K562 (cell line): ENCODE measurements around the gene GPN1. TPM values are rescaled to one million over a fixed set of nuclear protein-coding genes. Genes with fewer than 3 reads are reported as not detected.
"Not testable (repeated sequence)": the region's sequence is repeated elsewhere in the genome, so short reads cannot be mapped to it uniquely, and the experiment has no call there.

Experiments used
- ATAC-seq: fragments of 200-7000 bp; cut with Tn5 transposase; 3 replicates; pipeline ENCODE4 v1.9.1; 2020; ENCODE audit warnings: moderate library complexity
- BruUV-seq: library from RNA; stranded (reverse); fragments of 400-500 nt; replicated peaks from 2 replicates; lab custom pipeline; 2021; lab: Mats Ljungman, UMichigan
- CTCF ChIA-PET: fragments of 300-600 bp; formaldehyde crosslinking; extraction: SDS; loops from one replicate; lab custom pipeline; 2021; ENCODE audit warnings: low intra/inter-chr PET ratio; lab: Yijun Ruan, JAX
- POLR2A ChIA-PET: fragments of 300-600, 350-650 bp; sonication (Branson Sonifier 250); formaldehyde crosslinking; extraction: SDS; loops from one replicate; lab custom pipeline; 2021; ENCODE audit warnings: antibody characterized with exemption, inconsistent platforms; lab: Yijun Ruan, JAX
- DNase-seq, 4 experiments: peaks; one replicate each; pipeline versions ENCODE4 v3.0.0 to v3.0.0-alpha.2; 2011 to 2018; ENCODE audit warnings: low spot score in 3 of 4, mixed read lengths in 3 of 4; ENCODE audit errors: extremely low read depth in 1 of 4
- FAIRE-seq: peaks from 2 replicates; lab custom pipeline; 2011; peaks lifted over from hg19 to GRCh38; lab: Jason Lieb, UNC
- H2AFZ ChIP-seq: 2 replicates; pipeline ENCODE4 v1.6.0; 2011; ENCODE audit warnings: low read depth, low read length, control low read depth, inconsistent platforms
- H3K27ac ChIP-seq: fragments of 200-600 bp; 3 replicates; pipeline ENCODE4 v1.8.0; 2011; ENCODE audit warnings: low read depth, mild to moderate bottlenecking, control low read depth, inconsistent platforms, low read length, moderate library complexity, mixed read lengths; ENCODE audit errors: extremely low read depth
- H3K27me3 ChIP-seq, 2 experiments: fragments of 300-600 bp in 1 of 2; 2 replicates in 1 of 2; 3 replicates in 1 of 2; pipeline versions ENCODE4 v1.6.0 to v1.8.0; 2011; ENCODE audit warnings: inconsistent platforms in 2 of 2, low read length in 2 of 2, mild to moderate bottlenecking in 1 of 2, mixed read lengths in 1 of 2, moderate library complexity in 1 of 2; ENCODE audit not compliant: control insufficient read depth in 2 of 2, insufficient read depth in 2 of 2
- H3K36me3 ChIP-seq: fragments of 300-600 bp; 3 replicates; pipeline ENCODE4 v1.8.0; 2011; ENCODE audit warnings: mild to moderate bottlenecking, low read length, inconsistent platforms; ENCODE audit not compliant: control insufficient read depth, insufficient read depth
- H3K4me1 ChIP-seq, 2 experiments: fragments of 200-600 bp in 1 of 2; replicated peaks in 1 of 2; 2 replicates in 1 of 2; 3 replicates in 1 of 2; pipeline versions ENCODE4 v1.5.1 to v1.8.0; 2011; ENCODE audit warnings: inconsistent platforms in 2 of 2, low read length in 2 of 2, mild to moderate bottlenecking in 1 of 2, mixed read lengths in 1 of 2, moderate library complexity in 1 of 2; ENCODE audit not compliant: control insufficient read depth in 2 of 2, insufficient read depth in 2 of 2
- H3K4me2 ChIP-seq: 2 replicates; pipeline ENCODE4 v1.6.1; 2011; ENCODE audit warnings: low read length, control low read depth, inconsistent platforms, mixed read lengths; ENCODE audit not compliant: insufficient read depth
- H3K4me3 ChIP-seq: fragments of 200-600 bp; sonication (generic), shearing (Covaris generic); 2 replicates; pipeline ENCODE4 v1.5.1; 2016; ENCODE audit warnings: control low read depth, inconsistent platforms
- H3K79me2 ChIP-seq: fragments of 200-600 bp; 3 replicates; pipeline ENCODE4 v1.8.0; 2011; ENCODE audit warnings: low read length, inconsistent platforms; ENCODE audit not compliant: control insufficient read depth, insufficient read depth
- H3K9ac ChIP-seq, 2 experiments: 2 replicates each; pipeline versions ENCODE4 v1.6.0 to v1.6.1; 2011; ENCODE audit warnings: low read depth in 2 of 2, low read length in 2 of 2, control low read depth in 1 of 2, inconsistent platforms in 1 of 2, mild to moderate bottlenecking in 1 of 2, mixed read lengths in 1 of 2; ENCODE audit not compliant: insufficient read depth in 1 of 2
- H3K9me1 ChIP-seq: one replicate; pipeline ENCODE4 v1.6.0; 2011; ENCODE audit warnings: inconsistent platforms, mild to moderate bottlenecking, low read length, moderate library complexity; ENCODE audit not compliant: control insufficient read depth, insufficient read depth
- H3K9me3 ChIP-seq: replicated peaks from 2 replicates; pipeline ENCODE4 v1.5.1; 2011; ENCODE audit warnings: low read depth, low read length, inconsistent platforms; ENCODE audit not compliant: control insufficient read depth, insufficient read depth
- H4K20me1 ChIP-seq: replicated peaks from 2 replicates; pipeline ENCODE4 v1.6.1; 2011; ENCODE audit warnings: low read length, inconsistent platforms, mixed read lengths; ENCODE audit not compliant: control insufficient read depth, insufficient read depth
- CTBP1 ChIP-seq: fragments of 450-650 bp; IDR thresholded peaks from 2 replicates; pipeline ENCODE4 v1.6.1; 2016; ENCODE audit warnings: borderline replicate concordance
- KDM1A ChIP-seq, 2 experiments: fragments of 450-650 bp; IDR thresholded peaks; 2 replicates each; pipeline ENCODE4 v1.6.1; 2016; ENCODE audit warnings: mild to moderate bottlenecking in 2 of 2
- SPI1 ChIP-seq: IDR thresholded peaks from 2 replicates; pipeline ENCODE4 v1.6.1; 2011; ENCODE audit warnings: low read depth, low read length, control low read depth, borderline replicate concordance
- WGBS: fragments of 100-300 bp; shearing (Covaris generic); methylation state at CpG from one replicate; pipeline ENCODE4 v1.1.6; 2016; ENCODE audit warnings: low coverage, mixed read lengths; ENCODE audit not compliant: insufficient coverage; ENCODE audit errors: missing lambda C conversion rate; 5-methylcytosine and 5-hydroxymethylcytosine counted together
- in situ Hi-C: fragments of 300-500 bp; cut with MboI; formaldehyde crosslinking; loops from 4 replicates; pipeline ENCODE4 v1.15.0; 2018; ENCODE audit warnings: inconsistent platforms, mixed read lengths
- intact Hi-C: fragments of 100-400 bp; cut with micrococcal nuclease; formaldehyde crosslinking; loops from 2 replicates; pipeline ENCODE4 v1.14.2; 2022
- polyA plus RNA-seq, 8 experiments: library from polyadenylated mRNA; depleted of rRNA in 4 of 8; stranded (reverse) in 5 of 8; unstranded in 3 of 8; fragments of >200 nt; fragmentation: Nextera tagmentation in 2 of 8; fragmentation: Illumina TruSeq in 1 of 8; extraction: Ambion mirVana in 2 of 8; extraction: Trizol in 1 of 8; gene quantifications; 2 replicates each; pipeline versions ENCODE4 v1.2.1 to v1.2.3, GENCODE V29; 2011 to 2014; ENCODE audit warnings: inconsistent platforms in 1 of 8, missing spikeins in 1 of 8
- total RNA-seq, 7 experiments: library from RNA; depleted of rRNA in 6 of 7; stranded (reverse); fragments of >200 nt in 6 of 7; fragmentation: Illumina TruSeq in 2 of 7; extraction: Trizol in 2 of 7; gene quantifications; 2 replicates each; pipeline versions ENCODE4 v1.2.1 to v1.2.3, GENCODE V29; 2011 to 2021; ENCODE audit warnings: low replicate concordance in 1 of 7

Gene GPN1
- total and polyA plus RNA-seq, 9 of the 15 experiments (the other 6 are each of a cell fraction or from before 2014, with no cell fraction given) = 23.4 to 171 (median 48.2) TPM

DNA sequence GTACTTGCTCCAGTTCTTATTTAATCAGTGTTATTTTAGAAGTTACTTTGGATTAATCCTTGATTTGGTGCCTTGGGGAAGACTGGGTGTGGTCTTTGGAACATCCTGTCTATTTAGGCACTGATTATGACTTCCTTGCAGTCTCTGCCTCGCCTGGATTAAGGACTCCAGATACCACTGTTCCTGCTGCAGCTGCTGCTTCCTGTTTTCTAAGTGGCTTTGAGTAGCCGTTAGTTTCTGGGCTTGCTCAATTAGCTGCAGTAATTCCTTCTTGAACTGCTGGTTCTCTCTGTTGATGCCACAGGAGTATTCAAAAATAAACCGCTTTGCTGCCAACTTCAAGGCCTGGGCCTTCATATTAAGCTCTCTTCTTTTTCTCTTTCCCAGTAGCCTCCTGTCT is 1.9 kb upstream of the GPN1 start:
- CTCF ChIA-PET, in situ Hi-C loops, H3K9me1 ChIP-seq, H2AFZ ChIP-seq: not testable (repeated sequence)
- ATAC-seq = peak; percentile 16; the same call in 2 of the 3 replicates
- peaks cover 19% of the 10 kb centered on the region for H3K79me2 ChIP-seq
- 0 out of 2 replicates have a peak, but pooled peaks have one; percentile 20 for TF ChIP-seq CTBP1
- TF ChIP-seq KDM1A (IDR thresholded peaks at IDR 0.05) = 0 out of 4 replicates have a peak, but pooled peaks of 1 of the 2 experiments have one; percentile 27
- 0 out of 2 replicates have a peak, but pooled peaks have one; percentile 35 for TF ChIP-seq SPI1
- TF ChIP-seq, all 486 proteins: peak for 3; not testable (repeated sequence) for 483
- not testable (repeated sequence) for H3K9me3 ChIP-seq, H3K4me3 ChIP-seq, H4K20me1 ChIP-seq, H3K9ac ChIP-seq, BruUV-seq, H3K27me3 ChIP-seq, H3K4me2 ChIP-seq
- DNase-seq = peak in 1 of 4 experiments; percentile 33
- intact Hi-C loops = loop anchor here (10.0 kb wide), 1 partner anchor 142 kb away; the partner anchor contains the start of gene IFT172
- H3K36me3 ChIP-seq = peaks cover 54% of the 10 kb centered on the region
- peak; percentile 49 for FAIRE-seq
- peak overlapping the region; percentile 37; the same call in 1 of the 3 replicates for H3K27ac ChIP-seq
- POLR2A ChIA-PET = interaction anchor here (0.9 to 2.5 kb wide), 3 partner anchors 19 to 218 kb away, joined by 3 to 5 read pairs (median 4); partner anchors contain the start of gene PPM1G
- WGBS = 25% methylated on average over 3 of the region's 3 CpGs
- peaks cover 0 to 11% of the 10 kb centered on the region in 2 experiments; a peak in 4 of 5 replicates for H3K4me1 ChIP-seq
